SHP77 (cell line): ENCODE measurements around the gene TNFSF8.

Experiments used
- DNase-seq, 2 experiments: peaks; one replicate each; lab custom pipeline; 2025; lab: John Stamatoyannopoulos, UW

Gene TNFSF8

DNA sequence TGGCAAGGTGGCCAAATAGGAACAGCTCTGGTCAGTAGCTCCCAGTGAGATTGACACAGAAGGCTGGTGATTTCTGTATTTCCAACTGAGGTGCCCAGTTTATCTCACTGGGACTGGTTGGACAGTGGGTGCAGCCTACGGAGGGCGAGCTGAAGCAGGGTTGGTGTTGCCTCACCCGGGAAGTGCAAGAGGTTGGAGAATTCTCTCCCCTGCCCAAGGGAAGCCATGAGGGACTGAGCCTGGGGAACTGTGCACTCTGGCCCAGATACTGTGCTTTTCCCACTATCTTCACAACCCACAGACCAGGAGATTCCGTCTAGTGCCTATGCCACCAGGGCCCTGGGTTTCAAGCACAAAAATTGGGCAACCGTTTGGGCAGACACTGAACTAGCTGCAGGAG, 61.0 kb downstream of the TNFSF8 start:
- no peak for DNase-seq

DNA sequence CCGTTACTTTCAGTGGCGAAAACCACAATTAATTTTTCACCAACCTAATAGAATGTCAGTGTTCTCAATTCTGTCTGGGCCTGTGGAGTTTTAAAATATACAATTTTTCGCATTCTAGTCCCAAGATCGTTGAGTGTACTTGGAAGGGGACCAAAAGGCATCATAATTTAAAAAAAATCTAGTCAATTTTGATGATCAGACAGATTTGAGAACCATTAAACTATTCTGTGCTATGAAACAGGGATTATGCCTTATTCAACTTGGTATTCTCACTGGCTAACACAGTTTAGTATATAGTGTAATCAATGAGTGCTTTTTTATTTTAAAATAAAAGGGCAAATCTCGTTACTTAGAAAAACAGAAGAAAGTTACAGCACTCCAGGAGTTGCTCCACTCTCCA, 63.1 kb downstream of the TNFSF8 start:
- DNase-seq: no peak

DNA sequence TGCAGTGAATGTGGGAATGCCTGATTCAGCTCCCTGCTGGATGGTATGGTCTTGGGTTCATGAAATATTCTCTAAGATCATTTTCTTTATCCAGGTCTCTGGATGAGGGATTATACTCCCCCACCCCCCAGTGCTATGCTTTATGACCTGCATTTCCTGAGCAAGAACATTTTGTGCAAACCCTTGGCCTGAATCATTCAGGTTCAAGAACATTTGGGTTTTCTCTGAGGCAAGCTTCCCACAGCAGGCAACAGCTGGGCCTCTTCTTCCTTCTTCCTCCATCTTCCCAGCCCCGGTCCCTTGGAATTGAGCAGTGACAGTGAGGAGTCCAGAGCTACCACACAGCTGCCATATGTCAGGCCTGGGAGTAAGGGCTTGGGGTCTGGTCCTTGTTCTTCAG, 65.9 kb downstream of the TNFSF8 start:
- DNase-seq: no peak

DNA sequence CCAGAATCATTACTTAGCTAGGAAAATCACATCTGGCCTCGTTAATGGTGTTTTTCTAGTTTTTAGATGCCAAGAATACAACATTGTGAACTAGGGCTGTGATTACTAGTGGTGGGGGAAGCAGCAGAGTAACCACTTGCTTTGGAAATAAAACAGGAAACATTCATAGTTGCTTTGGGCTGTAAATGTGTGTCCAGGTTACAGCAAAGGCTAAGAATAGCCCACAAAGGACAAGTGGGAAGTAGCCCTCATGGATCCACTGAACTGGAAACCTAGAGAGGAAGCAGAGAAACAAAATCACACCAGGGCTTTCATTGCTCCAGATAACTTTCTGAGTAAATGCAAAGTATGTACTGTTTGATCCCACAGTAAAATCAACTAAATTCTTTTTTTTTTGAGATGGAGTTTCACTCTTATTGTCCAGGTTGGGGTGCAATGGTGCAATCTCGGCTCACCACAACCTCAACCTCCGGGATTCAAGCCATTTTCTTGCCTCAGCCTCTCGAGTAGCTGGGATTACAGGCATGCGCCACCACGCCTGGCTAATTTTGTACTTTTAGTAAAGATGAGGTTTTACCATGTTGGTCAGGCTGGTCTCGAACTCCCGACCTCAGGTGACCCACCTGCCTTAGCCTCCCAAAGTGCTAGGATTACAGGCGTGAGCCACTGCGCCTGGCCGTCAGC, 68.3 kb downstream of the TNFSF8 start:
- DNase-seq: no peak

DNA sequence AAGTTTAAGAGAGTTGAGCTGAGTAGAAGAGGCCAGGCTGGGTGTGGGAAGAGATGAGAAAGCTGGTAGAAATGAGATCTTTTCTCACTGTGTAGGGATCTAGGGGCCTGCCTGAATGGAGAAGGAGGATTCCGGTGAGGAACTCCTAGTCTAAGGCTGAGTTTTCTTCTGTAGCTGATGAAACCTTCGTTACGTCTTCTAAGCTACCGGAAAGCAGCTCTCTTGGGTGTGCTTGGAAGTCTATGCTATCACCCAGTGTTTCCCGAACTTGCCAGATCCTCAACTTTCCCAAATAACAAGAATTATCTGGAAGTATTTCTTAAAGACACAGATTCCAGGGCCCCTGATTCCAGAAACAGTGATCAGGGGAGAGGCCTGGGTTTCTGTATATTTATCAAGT, 69.1 kb downstream of the TNFSF8 start:
- DNase-seq: no peak

DNA sequence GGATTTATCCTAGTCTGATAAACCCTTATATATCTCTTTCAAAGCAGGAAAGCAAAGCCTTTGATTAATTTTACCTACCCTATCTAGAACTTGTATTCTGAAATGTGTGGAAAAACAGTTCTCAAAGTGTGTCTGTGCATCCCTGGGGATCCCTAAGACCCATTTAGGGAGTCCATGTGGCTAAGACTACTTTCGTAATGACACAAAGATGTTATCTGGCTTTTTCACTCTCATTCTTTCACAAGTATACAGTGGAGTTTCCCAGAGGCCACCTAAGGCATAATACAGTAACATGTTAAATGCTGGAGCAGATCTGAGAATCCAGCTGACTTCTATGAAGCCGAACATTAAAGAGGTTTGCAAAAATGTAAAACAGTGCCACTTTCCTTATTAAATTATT, 70.2 kb downstream of the TNFSF8 start:
- DNase-seq: no peak

DNA sequence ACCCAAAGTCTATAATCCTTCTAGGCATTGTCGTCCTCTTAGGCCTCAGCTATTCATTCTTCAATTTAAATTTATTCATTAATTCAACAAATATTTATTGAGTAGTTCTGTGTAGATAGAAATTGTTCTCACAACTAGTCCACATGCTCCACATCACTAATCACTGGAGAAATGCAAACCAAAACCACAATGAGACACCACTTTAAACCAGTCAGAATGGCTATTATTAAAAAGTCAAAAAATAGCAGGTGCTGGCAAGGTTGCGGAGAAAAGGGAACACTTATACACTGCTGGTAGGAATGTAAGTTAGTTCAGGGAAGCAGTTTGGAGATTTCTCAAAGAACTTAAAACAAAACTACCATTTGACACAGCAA, 73.5 kb downstream of the TNFSF8 start:
- DNase-seq: no peak

DNA sequence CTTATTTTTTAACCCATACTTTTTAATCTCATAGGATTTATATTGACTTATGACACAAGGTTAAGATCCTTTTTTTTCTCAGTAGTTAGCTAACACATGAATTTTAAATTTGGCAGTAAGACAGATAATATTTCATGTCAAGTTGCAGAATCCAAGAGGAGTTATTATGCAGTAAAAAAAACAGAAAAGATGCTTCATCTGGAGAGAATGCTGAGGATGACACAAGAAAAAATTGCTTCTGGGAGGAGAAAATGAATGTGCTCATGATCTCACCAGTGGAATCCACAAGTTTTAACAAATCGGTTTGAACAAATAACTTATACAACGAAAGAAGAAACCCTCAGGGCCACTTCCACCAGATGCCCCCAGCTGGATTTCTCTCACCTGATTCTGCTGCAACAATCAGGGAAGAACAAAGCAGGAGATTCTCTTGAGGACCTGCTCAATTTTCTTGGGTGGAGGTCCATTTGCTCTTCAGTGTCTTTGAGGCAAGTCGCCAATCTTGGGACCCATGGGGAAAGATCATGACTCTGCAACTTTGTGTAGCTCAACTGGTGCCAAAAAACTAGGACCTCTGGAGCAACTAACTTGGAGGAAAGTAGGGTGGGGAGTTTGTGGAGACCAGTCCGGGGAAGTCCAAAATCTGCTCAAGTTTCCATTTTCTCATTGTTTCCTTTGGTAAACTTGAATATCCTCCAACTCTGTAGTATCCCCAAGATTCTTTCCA, 74.0 kb downstream of the TNFSF8 start:
- DNase-seq: no peak

DNA sequence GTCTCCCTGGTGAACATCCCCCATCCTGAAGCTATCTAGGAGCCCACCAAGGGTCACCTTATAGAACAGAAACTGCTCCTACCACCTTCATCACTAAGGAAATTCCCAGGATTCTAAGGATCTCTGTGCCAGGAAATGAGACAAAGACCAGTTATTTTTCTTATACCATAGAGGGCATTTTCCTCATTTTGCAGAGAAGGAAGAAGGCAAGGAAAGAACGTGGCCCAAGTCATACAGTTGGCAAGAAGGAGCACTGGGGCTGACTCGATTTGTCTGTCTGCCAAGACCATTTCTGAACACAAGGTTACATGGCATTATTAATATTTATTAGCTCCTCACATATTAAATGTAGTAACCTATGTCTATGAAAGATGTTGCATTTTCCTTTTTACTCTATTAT, 74.9 kb downstream of the TNFSF8 start:
- no peak for DNase-seq

DNA sequence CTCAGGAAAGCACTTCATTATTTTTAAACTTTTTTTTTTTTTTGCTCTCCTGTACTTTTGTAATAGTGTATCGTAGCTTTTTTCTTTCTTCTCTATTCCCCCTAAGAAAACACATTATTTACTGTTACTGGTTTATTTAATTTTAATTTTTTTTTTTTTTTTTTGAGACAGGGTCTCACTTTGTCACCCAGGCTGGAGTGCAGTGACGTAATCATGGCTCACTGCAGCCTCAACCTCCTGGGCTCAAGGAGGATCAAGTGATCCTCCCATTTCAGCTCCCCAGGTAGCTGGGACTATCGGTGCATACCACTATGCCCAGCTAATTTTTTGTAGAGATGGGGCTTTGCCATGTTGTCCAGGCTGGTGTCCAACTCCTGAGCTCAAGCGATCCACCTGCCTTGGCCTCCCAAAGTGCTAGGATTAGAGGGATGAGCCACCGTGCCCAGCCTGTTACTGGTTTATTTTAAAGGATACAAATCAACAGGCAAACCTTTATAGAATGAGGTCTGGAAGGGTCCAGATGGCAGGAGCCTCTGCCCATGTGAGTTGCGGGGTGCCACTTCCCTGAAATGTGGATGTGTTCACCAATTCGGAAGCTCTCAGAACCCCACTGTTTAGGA, 75.5 kb downstream of the TNFSF8 start:
- no peak for DNase-seq

DNA sequence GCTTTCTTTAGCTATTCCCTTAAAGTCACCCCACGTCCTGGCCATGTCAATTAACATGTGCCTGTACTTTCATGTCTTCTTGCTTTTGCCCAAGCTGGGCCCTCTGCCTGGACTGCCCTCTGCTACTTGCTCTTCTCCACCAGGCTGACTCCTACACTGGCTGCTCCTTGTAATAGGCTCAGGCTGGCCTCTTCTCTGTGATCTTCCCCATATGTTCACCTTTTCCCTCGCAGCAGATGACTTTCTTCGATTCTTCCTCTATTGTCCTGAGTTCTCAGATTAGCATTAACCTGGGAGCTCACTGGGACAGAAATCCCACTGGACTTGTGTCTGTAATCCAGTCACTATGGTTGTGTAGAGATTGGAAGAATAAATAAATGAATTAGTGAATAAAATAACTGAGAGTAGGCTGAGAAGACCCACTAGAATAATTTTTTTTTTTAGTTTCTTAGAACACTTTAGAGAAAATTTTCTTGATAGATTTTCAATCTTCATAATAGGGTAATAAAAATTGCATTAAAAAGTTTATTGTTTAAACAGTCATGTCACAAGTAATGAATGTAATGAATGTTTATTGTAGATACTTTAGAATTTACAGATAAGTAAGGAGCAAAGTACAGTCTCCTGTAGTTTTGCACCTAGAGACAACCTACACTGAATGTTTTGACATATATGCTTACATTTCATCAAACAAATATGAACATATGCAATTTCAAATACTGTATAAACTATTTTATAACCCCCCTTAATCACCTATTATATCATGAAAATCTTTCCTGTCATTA, 77.1 kb downstream of the TNFSF8 start:
- no peak for DNase-seq

DNA sequence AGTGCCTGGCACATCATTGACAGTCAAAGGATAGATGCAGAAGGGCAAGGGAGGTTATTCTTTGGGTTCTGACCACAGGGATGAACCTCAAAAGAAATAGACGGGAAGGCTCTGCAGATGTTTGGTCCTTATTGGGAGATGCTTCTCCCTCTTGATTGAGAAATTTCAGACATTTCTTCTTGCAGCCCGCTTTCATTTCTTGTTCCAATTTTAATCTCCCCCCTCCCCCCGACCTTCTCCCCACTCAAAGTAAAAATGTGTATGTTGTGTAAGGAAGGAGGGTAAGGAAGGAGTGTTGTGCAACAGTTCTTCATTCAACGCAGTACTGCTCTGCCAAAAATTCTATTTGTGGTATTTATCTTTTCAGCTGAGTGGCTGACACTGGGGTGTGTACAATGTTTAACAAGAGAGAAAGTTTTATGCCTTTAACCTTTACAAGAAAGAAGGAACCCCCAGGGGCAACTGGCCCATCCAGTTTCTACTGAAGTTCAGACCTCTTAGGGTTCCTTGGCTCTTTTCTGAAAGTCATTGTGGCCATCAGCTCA, 78.3 kb downstream of the TNFSF8 start:
- no peak for DNase-seq

DNA sequence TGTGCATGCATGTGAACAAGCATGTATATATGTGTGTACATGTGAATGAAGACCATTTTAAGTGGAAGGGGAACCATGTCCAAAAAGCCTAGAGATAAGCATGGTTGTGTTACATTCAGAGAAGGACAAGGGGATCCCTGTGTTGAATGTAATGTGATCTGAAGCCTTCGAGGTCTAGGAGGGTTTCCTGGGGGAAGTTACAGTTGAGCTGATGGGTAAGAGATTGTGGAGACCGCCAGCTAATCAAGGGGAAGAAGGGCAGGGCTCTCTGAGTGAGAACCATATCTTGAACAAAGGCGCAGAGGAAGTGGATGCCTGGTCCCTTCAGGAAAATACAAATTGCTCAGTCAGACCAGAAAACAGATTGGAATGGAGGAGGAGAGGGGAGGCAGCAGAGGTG, 79.1 kb downstream of the TNFSF8 start:
- no peak for DNase-seq
